ENCODE data around the gene INO80D. TPM values are rescaled to one million over a fixed set of nuclear protein-coding genes. Genes with fewer than 3 reads are reported as not detected.

Gene INO80D
- total RNA-seq, 2 experiments from 2014 or later, result 25.4 to 26.5 TPM

GRCh38 chr2:205952282-205952681 is 133.7 kb downstream of the INO80D start:
- CTCF ChIA-PET, result no interaction called here
- no peak for DNase-seq
- Mint-ChIP-seq H3K36me3 (ENCODE audit: low read depth) (no peaks in the 10 kb centered on the region), H3K27me3 (peaks cover 11% of the 10 kb centered on the region), H3K4me1 (peaks cover 4% of the 10 kb centered on the region), H3K4me3 (no peak overlapping the region), H3K9me3 (no peaks in the 10 kb centered on the region), H3K27ac (no peak overlapping the region)
- POLR2A ChIA-PET, result no interaction called here

- Mint-ChIP-seq H3K36me3 (ENCODE audit: low read depth) (no peaks in the 10 kb centered on the region), H3K27ac (no peak overlapping the region), H3K27me3 (peaks cover 13% of the 10 kb centered on the region), H3K4me1 (peaks cover 4% of the 10 kb centered on the region), H3K4me3 (no peak overlapping the region), H3K9me3 (no peaks in the 10 kb centered on the region)
- CTCF ChIA-PET, result interaction anchor here (0.9 to 1.7 kb wide), 6 partner anchors 8 to 133 kb away, joined by 4 to 13 read pairs (median 4); no protein-coding TSS in a partner anchor
- POLR2A ChIA-PET, result no interaction called here
- no peak for DNase-seq
Observed at GRCh38 chr2:205948883-205949282, 137.1 kb downstream of the INO80D start.

GRCh38 chr2:205948496-205948837 is 137.5 kb downstream of the INO80D start:
- Mint-ChIP-seq H3K36me3 (ENCODE audit: low read depth) (no peaks in the 10 kb centered on the region), H3K4me3 (no peak overlapping the region), H3K27ac (no peak overlapping the region), H3K27me3 (peaks cover 13% of the 10 kb centered on the region), H3K4me1 (peaks cover 4% of the 10 kb centered on the region), H3K9me3 (no peaks in the 10 kb centered on the region)
- ChIA-PET CTCF (interaction anchor here (0.9 to 2.2 kb wide), 8 partner anchors 8 to 132 kb away, joined by 4 to 13 read pairs (median 4); no protein-coding TSS in a partner anchor), POLR2A (no interaction called here)
- DNase-seq, result no peak

GRCh38 chr2:205947621-205948495 is 138.1 kb downstream of the INO80D start:
- no peaks in the 10 kb centered on the region for H3K36me3 Mint-ChIP-seq (ENCODE audit: low read depth)
- H3K27ac Mint-ChIP-seq, result no peak overlapping the region
- H3K4me3 Mint-ChIP-seq, result no peak overlapping the region
- peak; percentile 61 for DNase-seq
- POLR2A ChIA-PET, result no interaction called here
- no peaks in the 10 kb centered on the region for H3K9me3 Mint-ChIP-seq
- peaks cover 13% of the 10 kb centered on the region for H3K27me3 Mint-ChIP-seq
- CTCF ChIA-PET, result interaction anchor here (0.9 to 2.2 kb wide), 11 partner anchors 9 to 178 kb away, joined by 3 to 13 read pairs (median 4); no protein-coding TSS in a partner anchor
- peaks cover 4% of the 10 kb centered on the region for H3K4me1 Mint-ChIP-seq

- no peak for DNase-seq
- CTCF ChIA-PET, result interaction anchor here (1.1 to 2.2 kb wide), 2 partner anchors 12 to 13 kb away, joined by 3 to 7 read pairs; no protein-coding TSS in a partner anchor
- Mint-ChIP-seq H3K27ac (no peak overlapping the region), H3K27me3 (peaks cover 11% of the 10 kb centered on the region), H3K36me3 (ENCODE audit: low read depth) (no peaks in the 10 kb centered on the region), H3K4me1 (peaks cover 4% of the 10 kb centered on the region), H3K9me3 (no peaks in the 10 kb centered on the region), H3K4me3 (no peak overlapping the region)
- POLR2A ChIA-PET, result no interaction called here
Observed at GRCh38 chr2:205946226-205946625, 139.7 kb downstream of the INO80D start.

Other genes with a start within 250 kb of the INO80D start
- 10 to 100 TPM; 62.2 to 65.4 TPM for gene NDUFS1, start 73.3 kb upstream of the INO80D start, total RNA-seq
- 100 to 1,000 TPM; 473 to 489 TPM for gene EEF1B2, start 73.7 kb upstream of the INO80D start, total RNA-seq
- 10 to 100 TPM; 13.2 to 15.6 TPM for gene ZDBF2, start 188.5 kb upstream of the INO80D start, total RNA-seq